Measurements from ENCODE around the gene YES1. TPM values are rescaled to one million over a fixed set of nuclear protein-coding genes. Genes with fewer than 3 reads are reported as not detected.
A peak's percentile ranks its signal among the peaks of the same experiment; 100 is the strongest.

Gene YES1
- 87.7 and 102 TPM in 2 replicates for total RNA-seq

GRCh38 chr18:811892-812375 lies at the start of gene YES1:
Gene YES1 (minus strand): TSS chr18:812242. CDS start chr18:756827, 55,415 bp downstream.

GRCh38 chr18:712401-713134 lies 99.5 kb downstream of the YES1 start, which contains the start of gene ENOSF1:
Gene ENOSF1 (minus strand): TSS chr18:712630. CDS start chr18:712587, 43 bp downstream.

Small RNA genes within 50 kb of the gene (small RNA-seq; reads per million reads assigned to genes)
- gene BOLA2P1 (not detected), gene RNU1-109P (8.7 reads per million, percentile 89 among the genes with 10 or more reads in this experiment)

Other genes with a start within 250 kb of the YES1 start
- gene CETN1, start 231.9 kb downstream of the YES1 start, total RNA-seq = not detected in 2 replicates
- not detected in 2 replicates for gene CLUL1, start 215.3 kb downstream of the YES1 start, total RNA-seq
- 2.9 and 3.6 TPM in 2 replicates for gene TYMS, start 154.6 kb downstream of the YES1 start, total RNA-seq
- gene ENOSF1, start 99.6 kb downstream of the YES1 start, total RNA-seq = 29.5 and 50.1 TPM in 2 replicates
- not detected in 2 replicates for gene ADCYAP1, start 92.6 kb upstream of the YES1 start, total RNA-seq